ENCODE data around the gene RAD18. TPM values are rescaled to one million over a fixed set of nuclear protein-coding genes. Genes with fewer than 3 reads are reported as not detected.

Gene RAD18
- total RNA-seq, 2 donors from 2014 or later: 45.6 to 59.0 TPM

GRCh38 chr3:8929860-8930259 is 33.4 kb downstream of the RAD18 start:
- Mint-ChIP-seq H3K4me3 (no peak overlapping the region), H3K27me3 (no peaks in the 10 kb centered on the region), H3K27ac (no peak overlapping the region), H3K9me3 (peaks cover 3% of the 10 kb centered on the region), H3K4me1 (no peaks in the 10 kb centered on the region), H3K36me3 (ENCODE audit: low read depth) (peaks cover 56% of the 10 kb centered on the region)
- ATAC-seq (replicated peaks): no peak

- H3K27me3 Mint-ChIP-seq: no peaks in the 10 kb centered on the region
- ATAC-seq (replicated peaks): no peak
- H3K4me3 Mint-ChIP-seq: no peak overlapping the region
- no peak overlapping the region for H3K27ac Mint-ChIP-seq
- H3K36me3 Mint-ChIP-seq (ENCODE audit: low read depth): peaks cover 76% of the 10 kb centered on the region
- no peaks in the 10 kb centered on the region for H3K9me3 Mint-ChIP-seq
- no peaks in the 10 kb centered on the region for H3K4me1 Mint-ChIP-seq
These were observed 48.8 kb downstream of the RAD18 start for GRCh38 chr3:8914491-8914890.

GRCh38 chr3:8911781-8912180 is 51.5 kb downstream of the RAD18 start:
- no peak overlapping the region for H3K4me3 Mint-ChIP-seq
- no peaks in the 10 kb centered on the region for H3K4me1 Mint-ChIP-seq
- H3K9me3 Mint-ChIP-seq: no peaks in the 10 kb centered on the region
- H3K27me3 Mint-ChIP-seq: no peaks in the 10 kb centered on the region
- no peak overlapping the region for H3K27ac Mint-ChIP-seq
- peaks cover 81% of the 10 kb centered on the region for H3K36me3 Mint-ChIP-seq (ENCODE audit: low read depth)
- ATAC-seq (replicated peaks): no peak

- Mint-ChIP-seq H3K4me1 (no peaks in the 10 kb centered on the region), H3K27ac (no peak overlapping the region), H3K27me3 (no peaks in the 10 kb centered on the region), H3K4me3 (no peak overlapping the region), H3K36me3 (ENCODE audit: low read depth) (peaks cover 97% of the 10 kb centered on the region), H3K9me3 (no peaks in the 10 kb centered on the region)
- ATAC-seq (replicated peaks): no peak
These were observed 54.1 kb downstream of the RAD18 start for GRCh38 chr3:8909160-8909559.

- Mint-ChIP-seq H3K27me3 (no peaks in the 10 kb centered on the region), H3K36me3 (ENCODE audit: low read depth) (peaks cover 95% of the 10 kb centered on the region), H3K4me1 (no peaks in the 10 kb centered on the region), H3K4me3 (no peak overlapping the region), H3K27ac (no peak overlapping the region), H3K9me3 (no peaks in the 10 kb centered on the region)
- ATAC-seq (replicated peaks): no peak
These were observed 60.1 kb downstream of the RAD18 start for GRCh38 chr3:8903191-8903590.

GRCh38 chr3:8900869-8901268 is 62.4 kb downstream of the RAD18 start:
- Mint-ChIP-seq H3K4me3 (no peak overlapping the region), H3K27me3 (no peaks in the 10 kb centered on the region)

GRCh38 chr3:8899876-8900460 is 63.3 kb downstream of the RAD18 start:
- H3K4me3 Mint-ChIP-seq: no peak overlapping the region
- no peaks in the 10 kb centered on the region for H3K27me3 Mint-ChIP-seq
- peaks cover 94% of the 10 kb centered on the region for H3K36me3 Mint-ChIP-seq (ENCODE audit: low read depth)
- no peaks in the 10 kb centered on the region for H3K9me3 Mint-ChIP-seq
- no peaks in the 10 kb centered on the region for H3K4me1 Mint-ChIP-seq
- no peak overlapping the region for H3K27ac Mint-ChIP-seq
- no peak for ATAC-seq (replicated peaks)

More at GRCh38 chr3:8900869-8901268, 62.4 kb downstream of the RAD18 start:
- H3K36me3 Mint-ChIP-seq (ENCODE audit: low read depth): peaks cover 94% of the 10 kb centered on the region
- H3K27ac Mint-ChIP-seq: no peak overlapping the region
- ATAC-seq (replicated peaks): no peak
- no peaks in the 10 kb centered on the region for H3K4me1 Mint-ChIP-seq
- H3K9me3 Mint-ChIP-seq: no peaks in the 10 kb centered on the region

GRCh38 chr3:8895829-8896228 is 67.4 kb downstream of the RAD18 start:
- Mint-ChIP-seq H3K4me3 (no peak overlapping the region), H3K27me3 (no peaks in the 10 kb centered on the region), H3K9me3 (no peaks in the 10 kb centered on the region), H3K36me3 (ENCODE audit: low read depth) (peaks cover 90% of the 10 kb centered on the region), H3K27ac (no peak overlapping the region), H3K4me1 (no peaks in the 10 kb centered on the region)
- ATAC-seq (replicated peaks): no peak

- H3K9me3 Mint-ChIP-seq: no peaks in the 10 kb centered on the region
- no peaks in the 10 kb centered on the region for H3K4me1 Mint-ChIP-seq
- no peaks in the 10 kb centered on the region for H3K27me3 Mint-ChIP-seq
- H3K4me3 Mint-ChIP-seq: no peak overlapping the region
- H3K36me3 Mint-ChIP-seq (ENCODE audit: low read depth): peaks cover 94% of the 10 kb centered on the region
- no peak for ATAC-seq (replicated peaks)
- no peak overlapping the region for H3K27ac Mint-ChIP-seq
These were observed 70.3 kb downstream of the RAD18 start for GRCh38 chr3:8893001-8893400.

- Mint-ChIP-seq H3K27ac (no peak overlapping the region), H3K4me3 (no peak overlapping the region), H3K36me3 (ENCODE audit: low read depth) (peaks cover 95% of the 10 kb centered on the region), H3K9me3 (no peaks in the 10 kb centered on the region), H3K4me1 (no peaks in the 10 kb centered on the region), H3K27me3 (no peaks in the 10 kb centered on the region)
- no peak for ATAC-seq (replicated peaks)
These were observed 71.5 kb downstream of the RAD18 start for GRCh38 chr3:8891774-8892173.

GRCh38 chr3:8891303-8891702 is 72.0 kb downstream of the RAD18 start:
- H3K36me3 Mint-ChIP-seq (ENCODE audit: low read depth): peaks cover 95% of the 10 kb centered on the region
- no peak for ATAC-seq (replicated peaks)
- H3K9me3 Mint-ChIP-seq: no peaks in the 10 kb centered on the region
- H3K4me3 Mint-ChIP-seq: no peak overlapping the region
- H3K27ac Mint-ChIP-seq: no peak overlapping the region
- H3K27me3 Mint-ChIP-seq: no peaks in the 10 kb centered on the region
- H3K4me1 Mint-ChIP-seq: no peaks in the 10 kb centered on the region

- Mint-ChIP-seq H3K4me3 (no peak overlapping the region), H3K27ac (no peak overlapping the region), H3K36me3 (ENCODE audit: low read depth) (peaks cover 84% of the 10 kb centered on the region)
These were observed 74.9 kb downstream of the RAD18 start for GRCh38 chr3:8888301-8888915.

GRCh38 chr3:8887435-8888300 is 75.6 kb downstream of the RAD18 start:
- no peaks in the 10 kb centered on the region for H3K27me3 Mint-ChIP-seq
- peaks cover 80% of the 10 kb centered on the region for H3K36me3 Mint-ChIP-seq (ENCODE audit: low read depth)
- H3K9me3 Mint-ChIP-seq: no peaks in the 10 kb centered on the region
- H3K4me3 Mint-ChIP-seq: no peak overlapping the region
- no peak for ATAC-seq (replicated peaks)
- H3K4me1 Mint-ChIP-seq: no peaks in the 10 kb centered on the region
- no peak overlapping the region for H3K27ac Mint-ChIP-seq

More at GRCh38 chr3:8888301-8888915, 74.9 kb downstream of the RAD18 start:
- ATAC-seq (replicated peaks): no peak
- Mint-ChIP-seq H3K9me3 (no peaks in the 10 kb centered on the region), H3K27me3 (no peaks in the 10 kb centered on the region), H3K4me1 (no peaks in the 10 kb centered on the region)

GRCh38 chr3:8886546-8886945 is 76.7 kb downstream of the RAD18 start:
- no peaks in the 10 kb centered on the region for H3K27me3 Mint-ChIP-seq
- no peaks in the 10 kb centered on the region for H3K9me3 Mint-ChIP-seq
- no peak overlapping the region for H3K4me3 Mint-ChIP-seq
- H3K27ac Mint-ChIP-seq: no peak overlapping the region
- no peak for ATAC-seq (replicated peaks)
- peaks cover 79% of the 10 kb centered on the region for H3K36me3 Mint-ChIP-seq (ENCODE audit: low read depth)
- H3K4me1 Mint-ChIP-seq: no peaks in the 10 kb centered on the region

All from activated T-helper 17 cell treated with anti-CD3 and anti-CD28 coated beads, Interleukin-2, amount 50 U/mL, for 72 hours (primary cell).